Uterus (tissue), 4 donors: ENCODE results near the gene TP53I11. TPM values are rescaled to one million over a fixed set of nuclear protein-coding genes. Genes with fewer than 3 reads are reported as not detected.

ENCODE experiments used
- DNase-seq, 2 donors: peaks; one replicate each; pipeline ENCODE4 v3.0.0-alpha.2; 2019 to 2020
- H3K27ac ChIP-seq, 2 donors: fragments of 200-600 bp; sonication (generic); 1 replicate in 1 of 2; 2 replicates in 1 of 2; pipeline ENCODE4 v1.5.1; 2016 to 2018
- H3K27me3 ChIP-seq, 2 donors: fragments of 200-600 bp; sonication (generic); one replicate each; pipeline ENCODE4 v1.5.1; 2018 to 2019; ENCODE audit warnings: control low read depth in 1 of 2
- H3K36me3 ChIP-seq, 2 donors: fragments of 200-600 bp; sonication (generic); one replicate each; pipeline ENCODE4 v1.5.1; 2019; ENCODE audit warnings: control low read depth in 1 of 2
- H3K4me1 ChIP-seq, 2 donors: fragments of 200-600 bp; sonication (generic); one replicate each; pipeline ENCODE4 v1.5.1; 2018 to 2019; ENCODE audit warnings: control low read depth in 1 of 2
- H3K4me3 ChIP-seq, 2 donors: fragments of 200-600 bp; sonication (generic); 1 replicate in 1 of 2; 2 replicates in 1 of 2; pipeline ENCODE4 v1.5.1; 2018 to 2019; ENCODE audit warnings: mild to moderate bottlenecking in 1 of 2
- H3K9me3 ChIP-seq, 2 donors: fragments of 200-600 bp; sonication (generic); one replicate each; pipeline ENCODE4 v1.5.1; 2019; ENCODE audit warnings: control low read depth in 1 of 2
- CTCF ChIP-seq, 4 experiments: fragments of 200-600 bp in 2 of 4; fragments of 450-650 bp in 2 of 4; sonication (generic) in 2 of 4; IDR thresholded peaks; one replicate each; pipeline ENCODE4 v1.5.1; 2016 to 2019; ENCODE audit warnings: antibody characterized with exemption in 4 of 4, mild to moderate bottlenecking in 2 of 4, moderate library complexity in 1 of 4
- POLR2A ChIP-seq, 2 donors: fragments of 450-650 bp; IDR thresholded peaks; one replicate each; pipeline ENCODE4 v1.6.1; 2016; ENCODE audit warnings: antibody characterized with exemption in 2 of 2, mild to moderate bottlenecking in 1 of 2, moderate library complexity in 1 of 2
- intact Hi-C: fragments of 100-400 bp; cut with DNase I; formaldehyde crosslinking; loops from one replicate; pipeline ENCODE4 v1.15.1; 2023; ENCODE audit warnings: low total_unique reads
- total RNA-seq, 4 donors: library from RNA; depleted of rRNA in 3 of 4; stranded (reverse); fragments of >200 nt in 3 of 4; gene quantifications; one replicate each; pipeline versions ENCODE4 v1.1.0 to v1.2.4, GENCODE V29; 2014 to 2023
- donor health status: DM: yes; HTN: yes; CAD: no.

The TP53I11 gene
- total RNA-seq, 4 donors from 2014 or later: 3.8 to 53.9 (median 17.5) TPM

DNA sequence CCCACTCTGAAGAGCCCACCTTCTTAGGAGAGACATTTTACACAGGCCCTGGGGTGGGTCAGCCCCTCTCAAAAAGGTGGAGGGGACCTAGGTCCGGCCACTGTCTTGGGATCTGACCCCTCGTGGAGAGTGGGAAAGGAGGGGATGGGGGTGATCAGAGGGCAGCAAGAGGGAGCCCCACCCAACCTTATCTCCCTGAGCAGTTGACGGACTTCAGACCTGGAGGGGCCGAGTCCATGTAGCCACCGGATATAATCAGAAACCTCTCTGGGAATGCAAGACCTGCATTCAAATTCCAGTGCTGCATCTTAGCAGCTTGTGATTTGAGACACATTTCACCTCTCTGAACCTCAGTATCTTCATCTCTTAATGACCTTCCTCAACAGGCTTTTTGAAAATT is 44.0 kb downstream of the TP53I11 start:
- Histone ChIP-seq H3K27me3 (no peaks in the 10 kb centered on the region), H3K27ac (no peak overlapping the region), H3K4me3 (no peak overlapping the region), H3K36me3 (no peaks in the 10 kb centered on the region), H3K9me3 (no peaks in the 10 kb centered on the region), H3K4me1 (no peaks in the 10 kb centered on the region)
- DNase-seq: no peak
- TF ChIP-seq POLR2A (IDR thresholded peaks at IDR 0.05): no peak
- no peak for TF ChIP-seq CTCF (IDR thresholded peaks at IDR 0.05)
- intact Hi-C loops: loop anchor here (10.0 kb wide), 1 partner anchor 342 kb away; the partner anchor contains the start of gene CD82

DNA sequence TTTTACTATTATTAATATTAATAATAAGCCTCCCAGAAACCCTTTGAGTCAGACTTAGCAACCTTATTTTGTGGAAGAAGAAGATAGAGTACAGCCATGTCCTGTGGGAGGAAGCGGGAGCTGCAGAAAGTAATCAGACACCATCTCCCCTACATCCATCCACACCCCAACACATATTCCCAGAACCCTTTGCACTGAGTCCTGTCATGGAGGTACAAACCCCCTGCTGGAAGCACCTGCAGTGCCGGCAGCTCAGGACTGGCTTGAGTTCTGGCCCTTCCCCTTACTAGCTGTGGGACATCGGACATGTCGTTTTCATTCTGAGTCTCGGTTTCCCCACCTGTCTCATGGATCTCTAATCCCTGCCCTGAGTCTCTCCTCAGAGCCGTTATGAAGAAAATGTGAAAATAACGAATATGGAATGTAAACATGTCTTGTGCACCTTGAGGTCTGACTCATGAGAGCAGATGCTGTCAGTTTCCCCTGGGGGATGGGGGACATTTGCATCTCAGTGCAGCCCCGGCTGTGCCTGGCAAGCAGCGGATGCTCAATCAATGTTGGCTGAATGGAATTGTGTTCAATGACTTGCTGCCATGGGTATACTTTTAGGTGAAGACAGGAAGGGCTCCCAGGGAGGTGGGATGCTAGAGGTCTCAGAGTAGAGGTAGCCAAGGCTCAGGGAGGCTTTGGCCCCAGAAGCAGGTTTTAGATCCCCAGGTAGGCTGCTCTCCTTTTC is 45.4 kb downstream of the TP53I11 start:
- no peak for TF ChIP-seq CTCF (IDR thresholded peaks at IDR 0.05)
- no peak for TF ChIP-seq POLR2A (IDR thresholded peaks at IDR 0.05)
- Histone ChIP-seq H3K36me3 (no peaks in the 10 kb centered on the region), H3K9me3 (no peaks in the 10 kb centered on the region), H3K4me3 (no peak overlapping the region), H3K27me3 (no peaks in the 10 kb centered on the region), H3K4me1 (no peaks in the 10 kb centered on the region), H3K27ac (no peak overlapping the region)
- intact Hi-C loops: loop anchor here (10.0 kb wide), 1 partner anchor 340 kb away; the partner anchor contains the start of gene CD82
- DNase-seq: no peak

DNA sequence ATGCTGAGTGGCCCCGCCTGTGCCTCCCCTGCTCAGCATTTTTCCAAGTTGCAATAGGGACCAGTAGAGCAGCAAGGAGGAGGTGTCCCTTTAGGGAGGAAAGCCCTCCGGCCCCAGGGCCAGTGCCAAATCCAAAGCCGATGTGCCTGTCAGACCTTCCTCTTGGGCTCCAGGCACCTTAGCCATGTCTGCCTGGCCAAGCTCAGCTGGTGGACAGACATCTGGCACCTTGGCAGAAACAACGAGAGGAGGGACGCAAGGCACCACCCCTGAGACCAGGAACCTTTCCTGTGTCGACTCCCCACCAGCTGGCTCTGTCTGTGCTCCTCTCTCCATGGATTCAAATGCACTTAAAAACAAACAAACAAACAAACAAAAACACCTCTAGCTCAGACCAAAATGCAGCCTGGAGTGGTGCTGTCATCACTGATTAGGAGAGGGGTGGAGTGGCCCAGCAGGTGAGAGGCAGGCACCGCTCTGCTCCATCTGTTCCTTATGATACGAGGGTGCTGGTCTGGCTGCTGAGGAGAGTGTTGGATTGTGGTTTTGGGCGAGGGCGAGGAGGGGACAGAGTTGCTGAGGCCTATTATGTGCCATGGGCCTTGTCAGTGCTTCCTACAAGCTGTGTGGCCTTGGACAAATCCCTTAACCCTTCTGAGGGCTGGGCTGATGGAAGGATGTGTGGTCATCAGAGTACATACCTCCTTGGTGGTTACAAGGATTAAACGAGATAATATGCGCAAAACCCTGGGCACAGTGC is 46.2 kb downstream of the TP53I11 start:
- Histone ChIP-seq H3K27ac (no peak overlapping the region), H3K36me3 (no peaks in the 10 kb centered on the region), H3K4me1 (no peaks in the 10 kb centered on the region), H3K27me3 (no peaks in the 10 kb centered on the region), H3K9me3 (no peaks in the 10 kb centered on the region), H3K4me3 (no peak overlapping the region)
- no peak for DNase-seq
- TF ChIP-seq CTCF (IDR thresholded peaks at IDR 0.05) (no peak), POLR2A (IDR thresholded peaks at IDR 0.05) (no peak)
- intact Hi-C loops: loop anchor here (10.0 kb wide), 1 partner anchor 340 kb away; the partner anchor contains the start of gene CD82

- intact Hi-C loops: loop anchor here (10.0 kb wide), 1 partner anchor 339 kb away; the partner anchor contains the start of gene CD82
- DNase-seq: no peak
- TF ChIP-seq POLR2A (IDR thresholded peaks at IDR 0.05) (no peak), CTCF (IDR thresholded peaks at IDR 0.05) (no peak)
- no peaks in the 10 kb centered on the region for H3K27me3 ChIP-seq
- H3K4me3 ChIP-seq: no peak overlapping the region
- no peak overlapping the region for H3K27ac ChIP-seq
- no peaks in the 10 kb centered on the region for H3K9me3 ChIP-seq
- H3K4me1 ChIP-seq: no peaks in the 10 kb centered on the region
- no peaks in the 10 kb centered on the region for H3K36me3 ChIP-seq
Observed at GRCh38 chr11:44903518-44903917, 47.2 kb downstream of the TP53I11 start.

- Histone ChIP-seq H3K36me3 (no peaks in the 10 kb centered on the region), H3K27ac (no peak overlapping the region), H3K27me3 (no peaks in the 10 kb centered on the region), H3K4me1 (no peaks in the 10 kb centered on the region), H3K4me3 (no peak overlapping the region), H3K9me3 (no peaks in the 10 kb centered on the region)
- no peak for TF ChIP-seq POLR2A (IDR thresholded peaks at IDR 0.05)
- no peak for TF ChIP-seq CTCF (IDR thresholded peaks at IDR 0.05)
- intact Hi-C loops: loop anchor here (10.0 kb wide), 1 partner anchor 338 kb away; the partner anchor contains the start of gene CD82
- no peak for DNase-seq
Observed at GRCh38 chr11:44903035-44903434, 47.6 kb downstream of the TP53I11 start.
